ENCODE data around the gene EPB41L4A.

- TF ChIP-seq CTCF (IDR thresholded peaks at IDR 0.05) (no peak), POLR2A (IDR thresholded peaks at IDR 0.05) (no peak), POLR2AphosphoS5 (IDR thresholded peaks at IDR 0.05) (no peak)
Measured at GRCh38 chr5:112264666-112265065, 154.4 kb downstream of the EPB41L4A start.

Data from breast epithelium (tissue), 3 donors.